ENCODE data around the gene ITGAV.

The ITGAV gene

GRCh38 chr2:186624276-186624675, 34.4 kb downstream of the ITGAV start:
- Histone ChIP-seq H3K9ac (ENCODE audit: low read depth in 1 of 2, low read length in 2 of 2) (no peak overlapping the region), H3K4me1 (ENCODE audit: control insufficient read depth in 1 of 2, insufficient read depth in 2 of 2, low read length in 2 of 2) (no peaks in the 10 kb centered on the region), H3K27ac (ENCODE audit: low read depth, low read length) (no peak overlapping the region), H3K4me3 (ENCODE audit: low read depth in 1 of 2, low read length in 2 of 2) (no peak overlapping the region), H3K27me3 (ENCODE audit: control insufficient read depth in 1 of 2, insufficient read depth in 2 of 2, low read length in 2 of 2) (no peaks in the 10 kb centered on the region), H3K9me3 (ENCODE audit: control insufficient read depth in 1 of 2, low read length in 2 of 2) (no peaks in the 10 kb centered on the region), H3K36me3 (ENCODE audit: control insufficient read depth in 1 of 2, insufficient read depth in 2 of 2, low read length in 2 of 2) (peaks cover 8 to 19% of the 10 kb centered on the region in 2 donors)

- H3K27me3 ChIP-seq (ENCODE audit: control insufficient read depth in 1 of 2, insufficient read depth in 2 of 2, low read length in 2 of 2), result no peaks in the 10 kb centered on the region
- H3K9me3 ChIP-seq (ENCODE audit: control insufficient read depth in 1 of 2, low read length in 2 of 2), result no peaks in the 10 kb centered on the region
- H3K4me3 ChIP-seq (ENCODE audit: low read depth in 1 of 2, low read length in 2 of 2), result no peak overlapping the region
- H3K36me3 ChIP-seq (ENCODE audit: control insufficient read depth in 1 of 2, insufficient read depth in 2 of 2, low read length in 2 of 2), result peaks cover 5 to 8% of the 10 kb centered on the region in 2 donors
- H3K27ac ChIP-seq (ENCODE audit: low read depth, low read length), result no peak overlapping the region
- H3K4me1 ChIP-seq (ENCODE audit: control insufficient read depth in 1 of 2, insufficient read depth in 2 of 2, low read length in 2 of 2), result no peaks in the 10 kb centered on the region
- H3K9ac ChIP-seq (ENCODE audit: low read depth in 1 of 2, low read length in 2 of 2), result no peak overlapping the region
These were observed 39.6 kb downstream of the ITGAV start for GRCh38 chr2:186629250-186629996.

DNA sequence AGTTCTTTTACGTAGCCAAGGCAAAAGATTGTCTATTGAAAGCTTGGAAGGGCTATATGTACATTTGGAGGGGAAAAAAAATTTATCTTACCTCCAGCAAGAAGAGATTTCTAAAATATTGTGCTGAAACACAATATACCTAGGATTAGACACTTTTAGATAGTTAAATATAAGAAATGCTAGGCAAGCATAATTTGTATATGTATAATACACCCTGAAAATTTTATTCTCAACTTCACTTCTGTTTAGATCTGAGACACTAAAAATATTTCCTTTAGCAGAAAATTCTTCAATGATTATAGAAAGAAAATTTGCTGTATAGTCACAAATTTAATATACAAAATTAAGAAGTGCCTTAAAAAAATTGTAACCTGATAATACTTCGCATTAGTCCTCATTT, 42.6 kb downstream of the ITGAV start:
- no peak overlapping the region for H3K27ac ChIP-seq (ENCODE audit: low read depth, low read length)
- H3K9me3 ChIP-seq (ENCODE audit: control insufficient read depth in 1 of 2, low read length in 2 of 2), result no peaks in the 10 kb centered on the region

GRCh38 chr2:186634701-186635100, 44.8 kb downstream of the ITGAV start:
- Histone ChIP-seq H3K4me3 (ENCODE audit: low read depth in 1 of 2, low read length in 2 of 2) (no peak overlapping the region), H3K27me3 (ENCODE audit: control insufficient read depth in 1 of 2, insufficient read depth in 2 of 2, low read length in 2 of 2) (no peaks in the 10 kb centered on the region), H3K9me3 (ENCODE audit: control insufficient read depth in 1 of 2, low read length in 2 of 2) (no peaks in the 10 kb centered on the region), H3K4me1 (ENCODE audit: control insufficient read depth in 1 of 2, insufficient read depth in 2 of 2, low read length in 2 of 2) (peaks cover 0 to 3% of the 10 kb centered on the region in 2 donors), H3K9ac (ENCODE audit: low read depth in 1 of 2, low read length in 2 of 2) (no peak overlapping the region), H3K36me3 (ENCODE audit: control insufficient read depth in 1 of 2, insufficient read depth in 2 of 2, low read length in 2 of 2) (peaks cover 0 to 7% of the 10 kb centered on the region in 2 donors), H3K27ac (ENCODE audit: low read depth, low read length) (no peak overlapping the region)

More for the DNA sequence above, 42.6 kb downstream of the ITGAV start:
- no peak overlapping the region for H3K4me3 ChIP-seq (ENCODE audit: low read depth in 1 of 2, low read length in 2 of 2)
- no peaks in the 10 kb centered on the region for H3K4me1 ChIP-seq (ENCODE audit: control insufficient read depth in 1 of 2, insufficient read depth in 2 of 2, low read length in 2 of 2)
- H3K27me3 ChIP-seq (ENCODE audit: control insufficient read depth in 1 of 2, insufficient read depth in 2 of 2, low read length in 2 of 2), result no peaks in the 10 kb centered on the region
- peaks cover 0 to under 1% of the 10 kb centered on the region in 2 donors for H3K36me3 ChIP-seq (ENCODE audit: control insufficient read depth in 1 of 2, insufficient read depth in 2 of 2, low read length in 2 of 2)
- H3K9ac ChIP-seq (ENCODE audit: low read depth in 1 of 2, low read length in 2 of 2), result no peak overlapping the region

DNA sequence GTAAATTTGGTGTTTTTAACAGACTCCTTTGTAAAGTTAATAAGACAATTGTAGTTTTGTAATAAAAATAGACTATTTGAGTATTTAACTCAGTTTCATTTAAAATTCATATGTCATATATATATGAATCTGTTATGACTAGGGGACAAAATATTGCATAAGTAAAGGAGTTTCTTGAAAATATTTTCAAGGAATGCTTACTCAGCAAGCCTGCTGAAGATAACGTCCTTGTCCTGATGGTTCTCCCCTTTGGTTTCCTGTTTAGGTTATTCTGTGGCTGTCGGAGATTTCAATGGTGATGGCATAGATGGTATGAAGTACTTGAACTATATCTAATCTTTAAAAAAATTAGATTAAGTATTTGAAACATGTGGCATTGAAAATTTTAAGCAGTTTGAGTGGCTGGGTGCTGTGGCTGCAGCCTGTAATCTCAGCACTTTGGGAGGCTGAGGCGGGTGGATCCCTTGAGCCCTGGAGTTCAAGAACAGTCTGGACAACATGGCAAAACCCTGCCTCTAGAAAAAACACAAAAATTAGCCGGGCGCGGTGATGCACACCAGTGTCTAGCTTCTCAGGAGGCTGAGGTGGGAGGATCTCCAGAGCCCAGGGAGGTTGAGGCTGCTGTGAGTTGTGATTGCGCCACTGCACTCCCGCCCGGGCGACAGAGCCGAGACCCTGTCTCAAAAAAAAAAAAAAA, 47.1 kb downstream of the ITGAV start:
- Histone ChIP-seq H3K9me3 (ENCODE audit: control insufficient read depth in 1 of 2, low read length in 2 of 2) (no peaks in the 10 kb centered on the region), H3K4me3 (ENCODE audit: low read depth in 1 of 2, low read length in 2 of 2) (no peak overlapping the region), H3K36me3 (ENCODE audit: control insufficient read depth in 1 of 2, insufficient read depth in 2 of 2, low read length in 2 of 2) (peaks cover 6 to 19% of the 10 kb centered on the region in 2 donors), H3K27me3 (ENCODE audit: control insufficient read depth in 1 of 2, insufficient read depth in 2 of 2, low read length in 2 of 2) (no peaks in the 10 kb centered on the region), H3K9ac (ENCODE audit: low read depth in 1 of 2, low read length in 2 of 2) (no peak overlapping the region), H3K4me1 (ENCODE audit: control insufficient read depth in 1 of 2, insufficient read depth in 2 of 2, low read length in 2 of 2) (peaks cover 3 to 4% of the 10 kb centered on the region in 2 donors), H3K27ac (ENCODE audit: low read depth, low read length) (no peak overlapping the region)

GRCh38 chr2:186637497-186637800, 47.6 kb downstream of the ITGAV start:
- Histone ChIP-seq H3K4me3 (ENCODE audit: low read depth in 1 of 2, low read length in 2 of 2) (no peak overlapping the region), H3K4me1 (ENCODE audit: control insufficient read depth in 1 of 2, insufficient read depth in 2 of 2, low read length in 2 of 2) (peaks cover 3 to 4% of the 10 kb centered on the region in 2 donors), H3K36me3 (ENCODE audit: control insufficient read depth in 1 of 2, insufficient read depth in 2 of 2, low read length in 2 of 2) (peaks cover 6 to 23% of the 10 kb centered on the region in 2 donors), H3K27ac (ENCODE audit: low read depth, low read length) (no peak overlapping the region), H3K27me3 (ENCODE audit: control insufficient read depth in 1 of 2, insufficient read depth in 2 of 2, low read length in 2 of 2) (no peaks in the 10 kb centered on the region), H3K9ac (ENCODE audit: low read depth in 1 of 2, low read length in 2 of 2) (no peak overlapping the region), H3K9me3 (ENCODE audit: control insufficient read depth in 1 of 2, low read length in 2 of 2) (no peaks in the 10 kb centered on the region)

GRCh38 chr2:186639939-186640338, 50.1 kb downstream of the ITGAV start:
- Histone ChIP-seq H3K9me3 (ENCODE audit: control insufficient read depth in 1 of 2, low read length in 2 of 2) (no peaks in the 10 kb centered on the region), H3K4me1 (ENCODE audit: control insufficient read depth in 1 of 2, insufficient read depth in 2 of 2, low read length in 2 of 2) (peaks cover 3 to 4% of the 10 kb centered on the region in 2 donors), H3K4me3 (ENCODE audit: low read depth in 1 of 2, low read length in 2 of 2) (no peak overlapping the region), H3K36me3 (ENCODE audit: control insufficient read depth in 1 of 2, insufficient read depth in 2 of 2, low read length in 2 of 2) (peaks cover 6 to 42% of the 10 kb centered on the region in 2 donors), H3K9ac (ENCODE audit: low read depth in 1 of 2, low read length in 2 of 2) (no peak overlapping the region), H3K27me3 (ENCODE audit: control insufficient read depth in 1 of 2, insufficient read depth in 2 of 2, low read length in 2 of 2) (no peaks in the 10 kb centered on the region), H3K27ac (ENCODE audit: low read depth, low read length) (no peak overlapping the region)

DNA sequence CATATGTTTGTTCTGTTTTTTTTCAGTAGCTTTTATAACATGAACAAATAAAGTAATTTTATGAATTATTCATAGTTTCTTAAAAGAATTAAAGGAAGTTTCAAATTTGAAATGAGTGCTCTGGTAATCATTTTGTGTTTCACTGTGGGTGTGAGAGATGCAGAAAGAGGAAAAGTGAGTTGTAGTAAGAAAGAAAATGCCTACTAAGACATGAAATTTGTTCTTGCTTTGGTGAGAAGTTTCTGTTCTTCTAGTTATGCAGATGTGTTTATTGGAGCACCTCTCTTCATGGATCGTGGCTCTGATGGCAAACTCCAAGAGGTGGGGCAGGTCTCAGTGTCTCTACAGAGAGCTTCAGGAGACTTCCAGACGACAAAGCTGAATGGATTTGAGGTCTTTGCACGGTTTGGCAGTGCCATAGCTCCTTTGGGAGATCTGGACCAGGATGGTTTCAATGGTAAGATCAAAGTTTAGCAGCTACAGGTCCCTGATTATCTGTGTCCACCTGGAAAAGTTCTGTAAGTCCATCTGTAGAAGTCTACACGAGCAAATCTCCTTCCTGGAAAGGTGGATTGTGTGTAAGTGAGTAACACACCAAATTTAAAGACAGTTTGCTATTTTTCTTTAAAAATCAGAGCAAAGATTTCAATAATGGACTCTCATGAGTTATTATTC, 51.4 kb downstream of the ITGAV start:
- H3K4me1 ChIP-seq (ENCODE audit: control insufficient read depth in 1 of 2, insufficient read depth in 2 of 2, low read length in 2 of 2), result peaks cover 3 to 4% of the 10 kb centered on the region in 2 donors
- no peaks in the 10 kb centered on the region for H3K9me3 ChIP-seq (ENCODE audit: control insufficient read depth in 1 of 2, low read length in 2 of 2)
- H3K4me3 ChIP-seq (ENCODE audit: low read depth in 1 of 2, low read length in 2 of 2), result no peak overlapping the region
- H3K27me3 ChIP-seq (ENCODE audit: control insufficient read depth in 1 of 2, insufficient read depth in 2 of 2, low read length in 2 of 2), result no peaks in the 10 kb centered on the region
- no peak overlapping the region for H3K27ac ChIP-seq (ENCODE audit: low read depth, low read length)
- peaks cover 6 to 44% of the 10 kb centered on the region in 2 donors for H3K36me3 ChIP-seq (ENCODE audit: control insufficient read depth in 1 of 2, insufficient read depth in 2 of 2, low read length in 2 of 2)
- H3K9ac ChIP-seq (ENCODE audit: low read depth in 1 of 2, low read length in 2 of 2), result no peak overlapping the region

- H3K27ac ChIP-seq (ENCODE audit: low read depth, low read length), result no peak overlapping the region
- H3K27me3 ChIP-seq (ENCODE audit: control insufficient read depth in 1 of 2, insufficient read depth in 2 of 2, low read length in 2 of 2), result no peaks in the 10 kb centered on the region
- H3K9ac ChIP-seq (ENCODE audit: low read depth in 1 of 2, low read length in 2 of 2), result no peak overlapping the region
- H3K36me3 ChIP-seq (ENCODE audit: control insufficient read depth in 1 of 2, insufficient read depth in 2 of 2, low read length in 2 of 2), result peaks cover 6 to 47% of the 10 kb centered on the region in 2 donors
- H3K9me3 ChIP-seq (ENCODE audit: control insufficient read depth in 1 of 2, low read length in 2 of 2), result no peaks in the 10 kb centered on the region
- peaks cover 3 to 4% of the 10 kb centered on the region in 2 donors for H3K4me1 ChIP-seq (ENCODE audit: control insufficient read depth in 1 of 2, insufficient read depth in 2 of 2, low read length in 2 of 2)
- H3K4me3 ChIP-seq (ENCODE audit: low read depth in 1 of 2, low read length in 2 of 2), result no peak overlapping the region
These were observed 52.0 kb downstream of the ITGAV start for GRCh38 chr2:186641807-186642321.

DNA sequence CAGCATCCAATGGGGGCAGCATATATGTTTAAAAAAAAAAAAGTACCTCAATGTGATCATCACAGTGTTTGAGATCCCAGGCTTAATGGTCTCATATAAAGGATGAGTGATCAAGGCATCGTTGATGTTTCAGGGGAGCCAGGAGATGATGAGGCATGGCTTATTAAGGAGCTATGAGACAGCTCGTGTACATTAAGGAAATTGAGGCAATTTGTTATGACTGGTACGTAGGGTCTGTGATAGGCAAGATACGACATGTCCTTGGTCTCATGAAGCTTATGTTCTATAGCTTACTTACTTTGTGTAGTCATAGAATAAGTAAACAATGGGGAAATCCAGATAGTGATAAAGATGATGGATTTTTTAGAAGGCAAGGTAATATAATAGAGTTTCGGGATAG, 54.9 kb downstream of the ITGAV start:
- Histone ChIP-seq H3K27me3 (ENCODE audit: control insufficient read depth in 1 of 2, insufficient read depth in 2 of 2, low read length in 2 of 2) (no peaks in the 10 kb centered on the region), H3K27ac (ENCODE audit: low read depth, low read length) (no peak overlapping the region), H3K36me3 (ENCODE audit: control insufficient read depth in 1 of 2, insufficient read depth in 2 of 2, low read length in 2 of 2) (peaks cover 11 to 44% of the 10 kb centered on the region in 2 donors), H3K4me3 (ENCODE audit: low read depth in 1 of 2, low read length in 2 of 2) (no peak overlapping the region), H3K4me1 (ENCODE audit: control insufficient read depth in 1 of 2, insufficient read depth in 2 of 2, low read length in 2 of 2) (peaks cover 0 to 4% of the 10 kb centered on the region in 2 donors), H3K9me3 (ENCODE audit: control insufficient read depth in 1 of 2, low read length in 2 of 2) (no peaks in the 10 kb centered on the region), H3K9ac (ENCODE audit: low read depth in 1 of 2, low read length in 2 of 2) (no peak overlapping the region)
